RWPE1 (cell line): ENCODE measurements around the gene CDKAL1.

Source experiments
- CTCF ChIA-PET: fragments of 350-600 bp; sonication (Branson Sonifier 250); formaldehyde crosslinking; extraction: SDS; loops from one replicate; lab custom pipeline; 2021; lab: Yijun Ruan, JAX
- POLR2A ChIA-PET: fragments of 400-600 bp; formaldehyde crosslinking; extraction: SDS; loops from one replicate; lab custom pipeline; 2020; ENCODE audit warnings: antibody characterized with exemption; ENCODE audit not compliant: low non-redundant PET; lab: Yijun Ruan, JAX
- DNase-seq: peaks from one replicate; pipeline ENCODE4 v3.0.0; 2012; ENCODE audit warnings: low spot score
- H3K27ac ChIP-seq: fragments of 450-650 bp; 2 replicates; pipeline ENCODE4 v1.5.1; 2017
- CTCF ChIP-seq: fragments of 450-650 bp; conservative IDR thresholded peaks from 2 replicates; pipeline ENCODE4 v1.5.1; 2017; ENCODE audit warnings: low read depth, mild to moderate bottlenecking

Gene CDKAL1

GRCh38 chr6:21074484-21074883 is 540.2 kb downstream of the CDKAL1 start:
- TF ChIP-seq CTCF, result no peak
- no peak overlapping the region for H3K27ac ChIP-seq
- no peak for DNase-seq
- POLR2A ChIA-PET, result no interaction called here
- CTCF ChIA-PET, result no interaction called here

- ChIA-PET CTCF (no interaction called here), POLR2A (no interaction called here)
- DNase-seq, result no peak
- no peak overlapping the region for H3K27ac ChIP-seq
- no peak for TF ChIP-seq CTCF
Measured at GRCh38 chr6:21075986-21076385, 541.7 kb downstream of the CDKAL1 start.

- no peak for TF ChIP-seq CTCF
- DNase-seq, result no peak
- CTCF ChIA-PET, result no interaction called here
- H3K27ac ChIP-seq, result no peak overlapping the region
- POLR2A ChIA-PET, result no interaction called here
Measured at GRCh38 chr6:21078497-21078896, 544.2 kb downstream of the CDKAL1 start.

GRCh38 chr6:21079468-21080048 is 545.3 kb downstream of the CDKAL1 start:
- ChIA-PET POLR2A (no interaction called here), CTCF (no interaction called here)
- H3K27ac ChIP-seq, result no peak overlapping the region
- DNase-seq, result no peak
- TF ChIP-seq CTCF, result no peak

- TF ChIP-seq CTCF, result no peak
- ChIA-PET POLR2A (no interaction called here), CTCF (interaction anchor here (0.7 kb wide), 1 partner anchor 225 kb away, joined by 4 read pairs; no protein-coding TSS in a partner anchor)
- H3K27ac ChIP-seq, result no peak overlapping the region
- no peak for DNase-seq
Measured at GRCh38 chr6:21080221-21080620, 546.0 kb downstream of the CDKAL1 start.

- H3K27ac ChIP-seq, result no peak overlapping the region
- TF ChIP-seq CTCF, result no peak
- ChIA-PET CTCF (no interaction called here), POLR2A (no interaction called here)
- DNase-seq, result no peak
Measured at GRCh38 chr6:21082091-21082490, 547.8 kb downstream of the CDKAL1 start.

- H3K27ac ChIP-seq, result no peak overlapping the region
- ChIA-PET POLR2A (no interaction called here), CTCF (no interaction called here)
- TF ChIP-seq CTCF, result no peak
- no peak for DNase-seq
Measured at GRCh38 chr6:21083708-21084107, 549.5 kb downstream of the CDKAL1 start.
